SK-N-SH (cell line): ENCODE measurements around the gene CIDEA. TPM values are rescaled to one million over a fixed set of nuclear protein-coding genes. Genes with fewer than 3 reads are reported as not detected.

Experiments used
- CTCF ChIA-PET: fragments of 300-600, 350-600 bp; formaldehyde crosslinking; extraction: SDS; loops from one replicate; lab custom pipeline; 2021; lab: Yijun Ruan, JAX
- POLR2A ChIA-PET: fragments of 350-600 bp; sonication (Branson Sonifier 250); formaldehyde crosslinking; extraction: SDS; loops from one replicate; lab custom pipeline; 2020; ENCODE audit warnings: antibody characterized with exemption, inconsistent platforms; lab: Yijun Ruan, JAX
- DNase-seq: peaks from one replicate; pipeline ENCODE4 v3.0.0; 2012
- H2AFZ ChIP-seq: fragments of 200-600 bp; sonication (generic); 2 replicates; pipeline ENCODE4 v1.8.1; 2016; ENCODE audit warnings: antibody characterized with exemption, mild to moderate bottlenecking, low read depth
- H3F3A ChIP-seq: fragments of 200-600 bp; sonication (generic); replicated peaks from 2 replicates; pipeline ENCODE3; 2016; ENCODE audit warnings: antibody characterized with exemption, mild to moderate bottlenecking; ENCODE audit not compliant: insufficient read depth
- H3K27ac ChIP-seq, 2 experiments: fragments of 200-500 bp in 1 of 2; fragments of 200-600 bp in 1 of 2; sonication (Bioruptor generic) in 1 of 2; sonication (generic), shearing (Covaris generic) in 1 of 2; 2 replicates each; pipeline versions ENCODE4 v1.5.1 to v1.6.1; 2014 to 2016; ENCODE audit warnings: low read depth in 2 of 2, inconsistent platforms in 1 of 2, low read length in 1 of 2, mild to moderate bottlenecking in 1 of 2, mixed read lengths in 1 of 2
- H3K27me3 ChIP-seq: fragments of 200-600 bp; sonication (generic), shearing (Covaris generic); 2 replicates; pipeline ENCODE4 v1.6.1; 2016; ENCODE audit warnings: mixed run types; ENCODE audit not compliant: insufficient read depth
- H3K36me3 ChIP-seq, 2 experiments: fragments of 200-500 bp in 1 of 2; fragments of 200-600 bp in 1 of 2; sonication (Bioruptor generic) in 1 of 2; sonication (generic) in 1 of 2; replicated peaks in 1 of 2; 2 replicates each; pipeline versions ENCODE3 to v1.5.1; 2014 to 2016; ENCODE audit warnings: low read length in 1 of 2, mild to moderate bottlenecking in 1 of 2; ENCODE audit not compliant: insufficient read depth in 2 of 2, control insufficient read depth in 1 of 2
- H3K4me1 ChIP-seq, 2 experiments: fragments of 200-500 bp in 1 of 2; fragments of 200-600 bp in 1 of 2; sonication (Bioruptor generic) in 1 of 2; sonication (generic), shearing (Covaris generic) in 1 of 2; 2 replicates each; pipeline versions ENCODE4 v1.5.1 to v1.6.1; 2014 to 2016; ENCODE audit warnings: low read depth in 1 of 2, low read length in 1 of 2, mixed run types in 1 of 2; ENCODE audit not compliant: insufficient read depth in 2 of 2, control insufficient read depth in 1 of 2
- H3K4me2 ChIP-seq: fragments of 200-600 bp; sonication (generic), shearing (Covaris generic); 2 replicates; pipeline ENCODE4 v1.6.1; 2017; ENCODE audit warnings: mixed run types
- H3K4me3 ChIP-seq, 2 experiments: fragments of 200-500 bp in 1 of 2; fragments of 200-600 bp in 1 of 2; sonication (Bioruptor generic) in 1 of 2; sonication (generic), shearing (Covaris generic) in 1 of 2; 2 replicates each; pipeline versions ENCODE4 v1.5.1 to v1.8.1; 2014 to 2016; ENCODE audit warnings: low read depth in 2 of 2, inconsistent platforms in 1 of 2, low read length in 1 of 2, mild to moderate bottlenecking in 1 of 2, mixed read lengths in 1 of 2, moderate library complexity in 1 of 2
- H3K79me2 ChIP-seq: fragments of 200-600 bp; sonication (generic); 2 replicates; pipeline ENCODE4 v1.8.1; 2017; ENCODE audit warnings: mild to moderate bottlenecking; ENCODE audit not compliant: insufficient read depth
- H3K9ac ChIP-seq: fragments of 200-600 bp; sonication (generic); 2 replicates; pipeline ENCODE4 v1.6.1; 2017; ENCODE audit warnings: mixed run types
- H3K9me2 ChIP-seq: fragments of 200-600 bp; sonication (generic); 2 replicates; pipeline ENCODE4 v1.6.1; 2017; ENCODE audit warnings: mixed run types
- H3K9me3 ChIP-seq: fragments of 200-600 bp; sonication (generic); 2 replicates; pipeline ENCODE4 v1.6.1; 2017; ENCODE audit warnings: mixed run types, mild to moderate bottlenecking, moderate library complexity
- H4K20me1 ChIP-seq: fragments of 200-600 bp; sonication (generic); 2 replicates; pipeline ENCODE4 v1.6.1; 2017; ENCODE audit warnings: mild to moderate bottlenecking, mixed run types; ENCODE audit not compliant: insufficient read depth
- CHD2 ChIP-seq: fragments of 150-350 bp; IDR thresholded peaks from 2 replicates; pipeline ENCODE4 v1.6.1; 2018; ENCODE audit warnings: low read length; ENCODE audit not compliant: partially characterized antibody
- CTCF ChIP-seq: fragments of 200-600 bp; sonication (generic); IDR thresholded peaks from 2 replicates; pipeline ENCODE4 v1.6.1; 2017; ENCODE audit warnings: antibody characterized with exemption, mild to moderate bottlenecking, moderate library complexity
- EP300 ChIP-seq, 2 experiments: IDR thresholded peaks; 2 replicates each; pipeline versions ENCODE4 v1.4.0 to v1.6.1; 2012; ENCODE audit warnings: borderline replicate concordance in 1 of 2, low read depth in 1 of 2, low read length in 1 of 2
- EZH2phosphoT487 ChIP-seq: fragments of 200-600 bp; sonication (generic); IDR thresholded peaks from 2 replicates; pipeline ENCODE4 v1.6.1; 2017; ENCODE audit warnings: low read depth, mixed run types, mild to moderate bottlenecking, antibody characterized with exemption, moderate library complexity, borderline replicate concordance
- FOSL2 ChIP-seq: IDR thresholded peaks from 2 replicates; pipeline ENCODE4 v1.4.0; 2012; ENCODE audit warnings: low read depth, mild to moderate bottlenecking, moderate library complexity, borderline replicate concordance
- FOXM1 ChIP-seq: IDR thresholded peaks from 2 replicates; pipeline ENCODE4 v1.4.0; 2012; ENCODE audit warnings: low read depth, mild to moderate bottlenecking
- GABPA ChIP-seq: IDR thresholded peaks from 2 replicates; pipeline ENCODE4 v1.4.0; 2012; ENCODE audit warnings: low read depth, mild to moderate bottlenecking
- GATA2 ChIP-seq: sonication (generic); formaldehyde crosslinking; IDR thresholded peaks from 2 replicates; pipeline ENCODE4 v1.5.0; 2020; ENCODE audit warnings: mild to moderate bottlenecking, missing genetic modification reagents
- NFIC ChIP-seq: IDR thresholded peaks from 2 replicates; pipeline ENCODE4 v1.4.0; 2012; ENCODE audit warnings: borderline replicate concordance
- POLR2AphosphoS5 ChIP-seq: IDR thresholded peaks from 2 replicates; pipeline ENCODE4 v1.6.1; 2012; ENCODE audit warnings: low read depth, low read length
- RCOR1 ChIP-seq: fragments of 150-350 bp; IDR thresholded peaks from 2 replicates; pipeline ENCODE4 v1.6.1; 2017; ENCODE audit warnings: antibody characterized with exemption, low read length
- REST ChIP-seq: IDR thresholded peaks from 2 replicates; pipeline ENCODE4 v1.6.1; 2012; ENCODE audit warnings: mild to moderate bottlenecking, low read depth, low read length, moderate library complexity
- SIN3A ChIP-seq: IDR thresholded peaks from 2 replicates; pipeline ENCODE4 v1.6.1; 2012; ENCODE audit warnings: low read depth, mild to moderate bottlenecking, low read length, moderate library complexity, borderline replicate concordance
- SMC3 ChIP-seq: IDR thresholded peaks from 2 replicates; pipeline ENCODE4 v1.6.1; 2012; ENCODE audit warnings: low read depth, low read length, improper control_type of control experiment
- TAF1 ChIP-seq: IDR thresholded peaks from 2 replicates; pipeline ENCODE4 v1.6.1; 2012; ENCODE audit warnings: low read depth, mild to moderate bottlenecking, low read length, moderate library complexity, borderline replicate concordance
- TCF12 ChIP-seq: IDR thresholded peaks from 2 replicates; pipeline ENCODE4 v1.4.0; 2012
- USF1 ChIP-seq: IDR thresholded peaks from 2 replicates; pipeline ENCODE4 v1.4.0; 2012; ENCODE audit warnings: low read depth, borderline replicate concordance
- ZBTB33 ChIP-seq: IDR thresholded peaks from 2 replicates; pipeline ENCODE4 v1.4.0; 2012; ENCODE audit warnings: low read depth, borderline replicate concordance
- WGBS: methylation state at CpG from one replicate; pipeline ENCODE4 v1.1.6; 2017; ENCODE audit warnings: low lambda C conversion rate; 5-methylcytosine and 5-hydroxymethylcytosine counted together
- polyA plus RNA-seq, 3 experiments: library from polyadenylated mRNA; depleted of rRNA; stranded (reverse); fragments of >200 nt; gene quantifications; 2 replicates each; pipeline ENCODE4 v1.2.3, GENCODE V29; 2012
- TF ChIP-seq, protein P1 (sequence below): IDR thresholded peaks from 2 replicates; pipeline ENCODE4 v1.4.0; 2012; ENCODE audit warnings: low read depth
- TF ChIP-seq, protein P2 (sequence below): IDR thresholded peaks from 2 replicates; pipeline ENCODE4; 2012

CIDEA gene
- polyA plus RNA-seq, 1 of the 3 experiments (the other 2 are of a cell fraction): not detected

GRCh38 chr18:12315490-12315889, 61.3 kb downstream of the CIDEA start:
- Histone ChIP-seq H3K4me1 (peaks cover 2 to 19% of the 10 kb centered on the region in 2 experiments; a peak in 3 of 4 replicates), H3K9ac (no peak overlapping the region), H3K36me3 (peaks cover 41 to 64% of the 10 kb centered on the region in 2 experiments), H3K27ac (peak overlapping the region in 1 of 2 experiments; percentile 2; a peak in 1 of 4 replicates), H2AFZ (no peak overlapping the region), H3K79me2 (peaks cover 100% of the 10 kb centered on the region), H4K20me1 (peaks cover 56% of the 10 kb centered on the region), H3K27me3 (no peaks in the 10 kb centered on the region), H3K4me2 (0 out of 2 replicates have a peak overlapping the region, but pooled peaks have one; percentile 23), H3K9me2 (no peaks in the 10 kb centered on the region), H3K4me3 (no peak overlapping the region), H3K9me3 (peaks cover 14% of the 10 kb centered on the region), H3F3A (peaks cover 46% of the 10 kb centered on the region)
- POLR2A ChIA-PET: no interaction called here
- no peak for TF ChIP-seq CHD2
- no peak for TF ChIP-seq TCF12
- TF ChIP-seq, protein P1, sequence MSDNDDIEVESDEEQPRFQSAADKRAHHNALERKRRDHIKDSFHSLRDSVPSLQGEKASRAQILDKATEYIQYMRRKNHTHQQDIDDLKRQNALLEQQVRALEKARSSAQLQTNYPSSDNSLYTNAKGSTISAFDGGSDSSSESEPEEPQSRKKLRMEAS: no peak
- no peak for TF ChIP-seq CTCF
- no peak for TF ChIP-seq SMC3
- TF ChIP-seq GATA2 (CRISPR knock-in tag): no peak
- TF ChIP-seq USF1: no peak
- TF ChIP-seq SIN3A: no peak
- TF ChIP-seq, protein P2, sequence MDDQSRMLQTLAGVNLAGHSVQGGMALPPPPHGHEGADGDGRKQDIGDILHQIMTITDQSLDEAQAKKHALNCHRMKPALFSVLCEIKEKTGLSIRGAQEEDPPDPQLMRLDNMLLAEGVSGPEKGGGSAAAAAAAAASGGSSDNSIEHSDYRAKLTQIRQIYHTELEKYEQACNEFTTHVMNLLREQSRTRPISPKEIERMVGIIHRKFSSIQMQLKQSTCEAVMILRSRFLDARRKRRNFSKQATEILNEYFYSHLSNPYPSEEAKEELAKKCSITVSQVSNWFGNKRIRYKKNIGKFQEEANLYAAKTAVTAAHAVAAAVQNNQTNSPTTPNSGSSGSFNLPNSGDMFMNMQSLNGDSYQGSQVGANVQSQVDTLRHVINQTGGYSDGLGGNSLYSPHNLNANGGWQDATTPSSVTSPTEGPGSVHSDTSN: no peak
- no peak for TF ChIP-seq NFIC
- no peak for TF ChIP-seq RCOR1
- no peak for TF ChIP-seq FOXM1
- TF ChIP-seq GABPA: no peak
- no peak for TF ChIP-seq TAF1
- TF ChIP-seq EP300 (IDR thresholded peaks at IDR 0.05; ENCODE audit: borderline replicate concordance in 1 of 2, low read depth in 1 of 2, low read length in 1 of 2): no peak
- no peak for TF ChIP-seq REST
- no peak for TF ChIP-seq EZH2phosphoT487
- TF ChIP-seq FOSL2: no peak
- TF ChIP-seq ZBTB33: no peak
- no peak for TF ChIP-seq POLR2AphosphoS5
- 88% methylated on average over 10 of the region's 10 CpGs for WGBS
- DNase-seq: no peak
- CTCF ChIA-PET: interaction anchor here (3.8 kb wide), 1 partner anchor 13 kb away, joined by 30 read pairs; no protein-coding TSS in a partner anchor
